Measurements from ENCODE around the gene NPHS1. TPM values are rescaled to one million over a fixed set of nuclear protein-coding genes. Genes with fewer than 3 reads are reported as not detected.

NPHS1 gene
- total RNA-seq, 4 donors from 2014 or later = not detected

DNA sequence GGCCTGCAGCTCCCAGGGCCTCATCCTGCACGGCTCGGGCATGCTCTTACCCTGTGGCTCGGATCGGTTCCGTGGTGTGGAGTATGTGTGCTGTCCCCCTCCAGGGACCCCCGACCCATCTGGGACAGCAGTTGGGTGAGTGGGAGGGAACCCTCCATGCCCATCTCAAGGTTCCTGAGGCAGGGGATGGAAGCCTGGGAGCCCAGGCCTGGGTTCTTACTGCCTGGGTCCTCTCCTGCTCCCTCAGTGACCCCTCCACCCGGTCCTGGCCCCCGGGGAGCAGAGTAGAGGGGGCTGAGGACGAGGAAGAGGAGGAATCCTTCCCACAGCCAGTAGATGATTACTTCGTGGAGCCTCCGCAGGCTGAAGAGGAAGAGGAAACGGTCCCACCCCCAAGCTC, 19.3 kb upstream of the NPHS1 start:
- no peak for TF ChIP-seq CTCF (IDR thresholded peaks at IDR 0.05; ENCODE audit: low read depth)

GRCh38 chr19:35870798-35871197, 18.5 kb upstream of the NPHS1 start:
- no peak for TF ChIP-seq CTCF (IDR thresholded peaks at IDR 0.05; ENCODE audit: low read depth)

GRCh38 chr19:35869327-35870123, 17.2 kb upstream of the NPHS1 start:
- no peak for TF ChIP-seq CTCF (IDR thresholded peaks at IDR 0.05; ENCODE audit: low read depth)

GRCh38 chr19:35868823-35869326, 16.6 kb upstream of the NPHS1 start:
- no peak for TF ChIP-seq CTCF (IDR thresholded peaks at IDR 0.05; ENCODE audit: low read depth)

GRCh38 chr19:35868172-35868822, 16.0 kb upstream of the NPHS1 start, which contains the start of gene APLP1:
Gene APLP1, plus strand, starts transcription at chr19:35868574. Its CDS starts 63 bp downstream, at chr19:35868637.
- TF ChIP-seq CTCF (IDR thresholded peaks at IDR 0.05; ENCODE audit: low read depth) = no peak

- TF ChIP-seq CTCF (IDR thresholded peaks at IDR 0.05; ENCODE audit: low read depth) = no peak
Measured at GRCh38 chr19:35863018-35863417, 10.7 kb upstream of the NPHS1 start.

DNA sequence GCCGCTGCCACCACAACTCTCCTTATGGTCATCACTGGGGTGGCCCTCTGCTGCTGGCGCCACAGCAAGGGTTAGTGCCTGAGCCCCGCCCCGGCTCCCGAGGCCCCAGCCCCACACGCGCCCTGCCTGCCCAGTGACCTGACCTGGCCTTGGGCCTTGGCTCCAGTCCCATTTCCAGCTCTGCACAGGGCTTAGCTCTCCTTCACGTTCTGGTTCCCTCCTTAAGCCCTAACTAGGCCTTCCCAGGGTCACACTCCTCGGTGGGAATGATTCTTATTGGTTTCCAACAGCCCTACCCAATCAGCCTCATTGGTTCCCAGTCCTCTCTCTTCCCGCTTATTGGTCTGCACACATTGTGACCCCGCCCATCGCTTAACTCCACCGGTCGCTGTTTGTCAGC, 10.2 kb upstream of the NPHS1 start:
- TF ChIP-seq CTCF (IDR thresholded peaks at IDR 0.05; ENCODE audit: low read depth) = no peak

All from subcutaneous adipose tissue (tissue), 4 donors.